HG02588 (cell line): ENCODE data around the gene SMC3.
"Not testable (repeated sequence)": the region's sequence is repeated elsewhere in the genome, so short reads cannot be mapped to it uniquely, and the experiment has no call there.

ENCODE experiments used
- ATAC-seq: cut with Tn5 transposase; IDR thresholded peaks from one replicate; pipeline ENCODE4 v1.9.1; 2021; ENCODE audit warnings: mild to moderate bottlenecking, moderate library complexity; ENCODE audit not compliant: unreplicated experiment

Gene SMC3

DNA sequence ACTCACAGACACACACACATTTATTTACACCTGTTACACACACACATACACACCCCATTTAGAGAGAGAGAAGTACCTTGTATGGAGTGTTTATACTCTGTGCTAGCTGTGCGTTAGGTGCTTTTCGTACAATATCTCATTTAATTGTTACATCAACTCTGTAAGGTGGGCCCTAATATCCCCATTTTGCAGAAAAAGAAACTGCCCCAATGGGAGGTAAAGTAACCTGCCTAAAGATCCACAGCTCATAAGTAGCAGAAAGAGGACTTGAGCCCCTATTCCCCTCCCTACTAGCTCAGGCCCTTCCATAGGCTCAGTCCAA is 52.9 kb downstream of the SMC3 start:
- no peak for ATAC-seq

DNA sequence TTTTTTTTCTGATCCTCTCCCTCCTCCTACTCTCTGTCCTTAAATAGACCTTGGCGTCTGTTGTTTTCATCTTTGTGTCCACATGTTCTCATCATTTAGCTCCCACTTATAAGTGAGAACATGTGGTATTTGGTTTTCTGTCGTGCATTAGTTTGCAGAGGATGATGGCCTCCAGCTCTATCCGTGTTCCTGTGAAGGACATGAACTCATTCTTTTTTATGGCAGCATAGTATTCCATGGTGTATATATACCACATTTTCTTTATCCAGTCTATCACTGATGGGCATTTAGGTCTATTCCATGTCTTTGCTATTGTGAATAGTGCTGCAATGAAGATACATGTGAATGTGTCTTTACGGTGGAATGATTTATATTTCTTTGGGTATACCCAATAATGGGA is 55.8 kb downstream of the SMC3 start:
- ATAC-seq, result not testable (repeated sequence)

DNA sequence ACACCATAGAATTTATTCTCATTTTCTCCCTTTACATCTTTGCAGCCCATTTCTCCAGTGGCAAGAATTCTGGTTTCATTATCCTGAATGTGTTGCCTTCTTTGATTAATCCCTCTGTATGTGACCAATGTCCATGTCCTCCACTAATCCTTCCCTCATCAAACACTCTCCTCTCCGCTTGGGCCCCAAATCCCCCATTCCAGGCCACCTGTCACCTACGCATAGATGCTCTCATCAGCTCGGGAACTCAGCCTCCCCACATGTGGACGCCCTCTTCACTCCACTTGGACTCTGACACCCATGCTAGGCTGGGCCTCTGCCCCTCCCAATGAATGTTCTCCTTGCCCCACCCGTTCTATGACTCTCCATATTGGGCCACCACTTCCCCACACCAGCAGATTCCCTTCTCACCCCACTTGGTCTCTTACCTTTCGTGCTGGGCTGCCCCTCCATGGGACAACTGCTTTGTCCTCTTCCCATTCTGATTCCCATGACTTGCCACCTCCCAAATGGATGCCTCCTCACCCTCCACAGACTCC is 57.9 kb downstream of the SMC3 start:
- ATAC-seq, result no peak

DNA sequence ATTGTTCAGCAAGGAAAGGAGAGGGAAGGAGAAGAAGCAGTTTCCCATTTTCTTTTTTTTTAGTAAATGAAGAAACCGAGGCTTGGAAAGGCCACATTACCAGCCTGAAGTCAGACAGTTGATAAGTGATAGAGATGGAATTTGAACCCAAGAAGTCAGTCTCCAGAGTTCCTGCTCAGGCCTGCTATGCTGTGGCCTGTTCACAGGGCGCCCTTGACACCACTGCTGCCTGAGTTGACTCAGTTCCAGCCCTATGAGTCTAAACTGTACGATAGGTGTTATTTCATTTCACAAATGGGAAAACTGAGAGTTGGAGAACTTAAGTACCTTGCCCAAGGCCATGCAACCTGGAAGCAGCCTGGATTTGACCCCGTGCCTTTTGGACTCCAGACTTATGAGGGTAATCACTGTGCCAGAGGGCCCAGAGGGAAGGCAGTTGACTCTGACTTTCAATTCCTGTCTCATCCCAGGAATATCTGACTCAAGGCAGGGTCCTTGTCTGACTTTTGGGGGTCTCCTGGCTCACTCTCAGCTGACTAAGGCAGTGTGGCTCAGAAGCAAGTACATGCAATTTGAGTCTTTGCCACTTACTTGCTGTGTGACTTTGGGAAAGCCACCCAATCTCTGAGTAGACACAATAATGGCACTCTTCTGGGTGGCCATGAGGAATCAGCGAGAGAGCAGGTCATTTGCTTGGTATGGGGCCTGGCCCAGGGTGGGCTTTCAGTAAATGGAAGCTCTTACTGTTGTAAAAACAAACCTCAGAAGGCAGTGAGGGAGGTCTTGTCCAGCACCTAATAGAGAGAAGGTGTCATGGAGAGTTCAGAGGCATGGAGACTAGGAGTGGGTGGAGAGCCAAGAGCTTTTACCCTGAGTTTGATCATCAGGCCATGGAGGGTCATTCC is 58.7 kb downstream of the SMC3 start:
- no peak for ATAC-seq

DNA sequence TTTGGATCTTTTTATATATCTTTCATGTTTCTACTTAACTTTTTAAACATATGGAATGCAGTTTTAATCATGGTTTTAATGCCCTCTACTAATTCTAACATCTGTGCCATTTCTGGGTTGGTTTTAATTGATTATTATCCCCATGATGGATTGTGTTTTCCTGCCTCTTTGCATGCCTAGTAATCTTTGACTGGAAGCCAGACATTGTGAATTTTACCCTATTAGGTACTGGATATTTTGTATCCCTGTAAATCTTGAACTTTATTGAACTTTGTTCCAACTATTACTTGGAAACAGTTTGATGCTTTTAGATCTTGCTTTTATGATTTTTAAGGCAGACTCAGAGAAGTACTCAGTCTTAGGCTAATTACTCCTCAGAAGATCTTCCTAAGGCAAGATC is 60.7 kb downstream of the SMC3 start:
- ATAC-seq, result no peak

DNA sequence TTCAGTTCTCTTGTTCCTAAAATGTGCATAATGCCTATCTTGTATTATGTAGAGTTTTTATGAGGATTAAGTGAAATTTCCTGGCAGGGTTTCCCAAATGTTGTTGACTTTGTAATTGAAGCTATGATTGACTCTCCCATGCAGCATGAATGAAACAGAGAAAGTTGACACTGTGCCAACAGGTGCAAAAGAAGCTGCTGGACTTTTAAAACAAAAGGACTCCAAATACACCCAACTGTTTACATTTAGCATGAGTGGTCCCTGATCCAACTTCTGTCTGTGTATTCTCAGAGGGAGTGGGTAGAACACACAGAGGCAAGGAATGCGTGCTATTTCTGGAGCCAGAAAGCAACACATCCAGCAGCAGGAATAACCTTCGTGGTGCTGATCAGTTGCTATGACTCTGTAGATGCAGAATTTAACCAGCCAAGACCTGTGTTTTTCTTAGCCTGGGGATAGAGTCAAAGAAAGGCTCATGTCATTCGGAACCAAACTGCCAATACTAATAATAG is 62.2 kb downstream of the SMC3 start:
- ATAC-seq, result no peak

DNA sequence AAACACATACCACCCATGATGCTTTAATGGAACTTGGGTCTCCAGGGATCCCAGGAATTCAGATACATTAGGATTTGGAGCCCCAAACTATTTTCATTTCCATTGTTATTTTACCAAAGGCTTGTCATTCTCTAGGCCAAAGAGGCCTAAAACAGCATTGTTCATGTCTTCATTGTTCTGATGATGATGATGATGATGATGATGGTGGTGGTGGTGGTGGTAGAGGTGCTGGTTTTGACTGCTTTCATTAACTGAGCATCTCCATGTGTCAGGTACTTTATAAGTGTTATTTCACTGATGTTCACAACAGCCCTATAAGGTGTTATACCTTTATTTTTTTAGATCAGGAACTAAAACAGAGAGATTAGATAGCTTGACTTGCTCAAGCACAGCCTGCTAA is 64.4 kb downstream of the SMC3 start:
- no peak for ATAC-seq

DNA sequence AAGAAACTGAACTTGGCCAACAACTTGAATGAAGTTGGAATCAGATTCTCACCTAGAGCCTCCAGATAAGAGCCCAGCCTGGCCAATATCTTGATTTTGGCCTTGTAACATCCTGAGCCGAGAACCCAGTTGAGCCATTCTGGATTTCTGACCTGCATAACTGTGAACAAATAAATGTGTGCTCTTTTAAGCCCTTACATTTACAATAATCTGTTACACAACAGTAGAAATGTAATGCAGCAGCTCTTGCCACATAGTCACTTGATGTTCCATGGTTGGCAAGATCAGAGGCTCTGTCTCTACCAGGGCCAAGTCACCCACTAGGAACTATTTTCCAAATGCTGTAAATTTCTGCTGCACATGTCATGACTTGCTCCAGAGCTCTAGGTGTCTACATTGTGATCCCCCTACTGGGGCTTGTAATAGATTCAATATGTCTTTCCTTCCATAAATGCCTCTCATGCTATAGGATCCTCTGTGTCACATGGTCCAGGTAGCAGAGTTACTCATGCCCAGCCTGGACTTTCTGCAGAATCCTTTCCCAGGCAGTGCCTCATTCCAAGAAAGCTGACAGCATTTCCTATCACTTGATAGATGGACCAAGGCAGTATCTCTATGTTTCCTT is 65.2 kb downstream of the SMC3 start:
- ATAC-seq, result no peak

DNA sequence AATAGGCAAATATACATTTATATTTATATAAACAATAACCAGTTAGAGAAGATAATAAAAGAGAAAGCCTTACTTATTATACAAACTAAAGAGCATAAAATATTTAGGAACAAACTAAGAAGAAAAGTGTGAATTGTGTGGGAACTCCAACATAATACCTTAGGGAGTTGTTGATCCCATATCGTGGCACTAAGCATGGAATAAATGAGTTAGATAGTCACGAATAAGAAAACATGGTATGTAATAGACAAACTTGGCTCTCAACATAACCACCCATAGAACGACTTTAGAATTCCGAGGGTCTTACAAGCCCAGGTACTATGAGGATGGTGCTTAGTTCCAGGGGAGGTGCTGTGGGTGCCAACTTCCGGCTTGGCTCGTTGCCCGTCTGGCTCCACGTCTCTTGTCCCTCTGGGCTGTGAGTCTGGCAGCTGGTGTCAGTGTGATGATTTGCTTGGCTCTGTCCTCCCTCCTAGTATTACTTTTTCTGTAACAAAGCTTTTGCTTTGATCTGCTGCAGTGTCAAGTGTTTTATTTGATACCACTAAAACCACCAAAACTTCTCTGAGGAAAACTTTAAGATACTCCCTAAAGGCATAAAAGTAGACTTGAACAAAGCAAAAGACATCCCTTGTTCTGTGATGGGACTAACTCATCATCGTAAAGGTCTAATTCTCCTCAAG is 67.2 kb downstream of the SMC3 start:
- no peak for ATAC-seq

DNA sequence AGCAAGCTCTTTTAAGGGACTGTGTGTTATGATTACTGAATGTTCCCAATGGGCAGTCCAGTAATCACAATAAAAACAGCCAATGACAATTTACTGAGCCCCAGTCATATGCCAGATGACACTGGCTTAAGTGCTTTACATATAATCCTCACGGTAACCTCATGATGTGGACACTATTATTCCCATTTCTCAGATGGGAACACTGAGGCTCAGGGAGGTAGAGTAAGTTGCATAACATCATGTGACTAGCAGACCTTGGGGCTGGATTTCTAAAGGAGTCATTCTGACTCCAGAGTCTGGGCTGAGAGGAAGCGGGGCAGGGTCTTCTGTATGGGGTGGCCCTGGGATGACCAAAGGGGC is 69.1 kb downstream of the SMC3 start:
- no peak for ATAC-seq

DNA sequence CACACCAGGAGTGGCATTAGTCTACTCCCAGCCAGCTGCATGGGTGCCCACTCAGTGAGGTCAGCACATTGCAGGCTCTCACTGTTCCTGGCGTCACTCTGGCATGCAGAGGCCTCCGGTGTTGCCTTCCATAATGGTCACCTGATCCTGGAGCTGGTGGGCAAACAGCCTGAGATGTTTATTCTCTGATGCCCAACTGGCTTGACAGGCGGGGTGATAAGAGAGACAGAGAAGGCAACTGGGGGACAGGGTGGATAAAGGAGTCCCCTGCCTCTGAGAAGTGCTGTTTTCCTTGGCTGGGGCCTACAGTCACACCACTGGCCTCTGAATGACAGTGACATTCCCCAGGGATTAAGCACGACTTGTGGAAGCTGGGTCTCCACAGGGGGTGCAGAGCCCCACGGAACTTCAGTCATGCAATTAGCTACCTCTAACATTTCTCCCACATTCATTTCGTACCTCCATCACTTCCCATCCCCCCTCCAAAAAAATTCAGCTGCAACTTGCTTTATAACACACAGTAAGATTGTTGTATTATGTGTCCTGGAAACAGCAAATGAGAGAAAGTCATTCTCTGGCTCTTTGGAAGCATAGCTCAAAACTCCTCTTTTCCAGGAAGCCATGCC is 69.5 kb downstream of the SMC3 start:
- no peak for ATAC-seq

DNA sequence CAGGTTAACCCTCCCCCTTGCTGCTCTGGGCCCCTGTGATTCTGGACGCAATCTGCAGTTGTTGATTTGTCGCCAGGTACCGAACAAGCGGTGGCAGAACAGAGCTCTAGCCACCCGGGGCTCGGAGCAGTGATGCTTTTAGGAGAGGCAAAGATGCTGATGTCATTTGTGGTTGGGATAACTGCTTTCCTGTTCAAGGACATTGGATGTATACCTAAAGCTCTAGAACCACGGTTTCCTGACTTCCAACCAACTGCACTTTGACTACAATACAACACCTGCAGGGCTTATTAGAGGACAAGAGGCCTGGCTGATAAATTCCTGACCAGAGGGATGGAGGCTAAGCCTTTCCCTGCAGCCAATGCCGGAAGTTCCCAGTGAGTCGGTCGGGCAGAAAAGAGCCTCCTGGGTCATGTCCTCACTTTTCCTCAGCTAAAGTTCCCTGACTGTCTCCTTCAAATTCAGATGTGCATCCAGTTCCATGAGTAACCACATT is 70.1 kb downstream of the SMC3 start:
- ATAC-seq, result no peak

DNA sequence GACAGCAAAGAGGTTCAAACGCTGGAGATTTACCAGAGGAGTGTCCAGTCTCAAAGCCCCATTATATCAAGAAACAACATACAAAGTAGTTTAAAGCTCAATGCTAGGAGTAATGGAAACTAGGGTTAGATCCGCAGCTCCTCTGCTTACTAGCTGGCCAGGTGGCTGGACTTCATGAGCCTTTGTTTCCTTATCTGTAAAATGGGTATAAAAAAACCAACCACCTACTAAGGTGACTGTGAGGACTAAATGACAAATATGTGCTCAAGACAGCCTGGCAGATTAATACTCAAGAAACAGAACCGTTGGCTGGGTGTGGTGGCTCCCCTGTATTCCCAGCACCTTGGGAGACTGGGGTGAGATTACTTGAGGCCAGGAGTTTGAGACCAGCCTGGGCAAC is 70.8 kb downstream of the SMC3 start:
- ATAC-seq, result no peak

DNA sequence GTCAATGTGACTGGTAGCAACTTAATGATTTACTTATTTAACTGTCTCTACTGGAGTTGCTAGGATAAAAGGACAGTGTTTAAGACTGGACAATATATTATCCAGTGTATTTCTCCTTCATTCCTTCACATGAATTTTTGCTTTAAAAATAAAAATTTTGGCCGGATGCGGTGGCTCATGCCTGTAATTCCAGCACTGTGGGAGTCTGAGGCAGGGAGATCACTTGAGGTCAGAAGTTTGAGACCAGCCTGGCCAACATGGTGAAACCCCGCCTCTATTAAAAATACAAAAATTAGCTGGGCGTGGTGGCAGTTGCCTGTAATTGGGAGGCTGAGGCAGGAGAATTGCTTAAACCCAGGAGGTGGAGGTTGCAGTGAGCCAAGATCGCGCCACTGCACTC is 71.6 kb downstream of the SMC3 start:
- not testable (repeated sequence) for ATAC-seq

DNA sequence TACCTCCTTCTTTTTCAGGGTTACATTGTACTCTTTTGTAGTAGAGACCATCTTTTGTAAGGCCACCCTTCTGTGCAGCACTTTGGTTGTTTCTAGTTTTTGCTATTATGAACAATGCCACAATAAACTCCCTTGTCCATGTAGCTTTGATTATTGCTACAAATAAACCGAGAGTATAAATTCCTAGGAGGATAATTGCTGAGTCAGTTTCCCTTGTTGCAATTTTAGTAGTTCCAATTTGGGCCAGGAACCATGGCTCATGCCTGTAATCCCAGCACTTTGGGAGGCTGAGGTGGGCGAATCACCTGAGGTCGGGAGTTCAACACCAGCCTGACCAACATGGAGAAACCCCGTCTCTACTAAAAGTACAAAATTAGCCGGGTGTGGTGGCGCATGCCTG is 72.4 kb downstream of the SMC3 start:
- not testable (repeated sequence) for ATAC-seq

DNA sequence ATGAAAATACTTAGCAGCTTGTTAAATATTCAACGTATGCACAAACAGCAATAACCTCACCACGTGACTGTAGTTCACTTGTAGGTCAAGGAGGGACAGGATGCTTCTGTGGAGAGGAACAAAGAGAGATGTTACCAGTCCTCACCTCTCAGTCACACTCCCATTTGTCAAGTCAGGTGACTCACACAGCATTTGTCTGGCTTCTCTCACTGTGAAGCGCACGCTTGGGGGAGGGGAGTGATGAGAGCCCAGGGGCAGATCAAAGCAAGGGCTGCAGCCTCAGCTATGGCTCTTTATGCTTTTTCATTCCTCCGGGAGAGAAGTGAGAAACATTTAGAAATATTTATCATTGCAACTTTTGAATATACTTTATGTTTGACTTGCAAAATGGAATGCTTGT is 73.8 kb downstream of the SMC3 start:
- ATAC-seq, result no peak

DNA sequence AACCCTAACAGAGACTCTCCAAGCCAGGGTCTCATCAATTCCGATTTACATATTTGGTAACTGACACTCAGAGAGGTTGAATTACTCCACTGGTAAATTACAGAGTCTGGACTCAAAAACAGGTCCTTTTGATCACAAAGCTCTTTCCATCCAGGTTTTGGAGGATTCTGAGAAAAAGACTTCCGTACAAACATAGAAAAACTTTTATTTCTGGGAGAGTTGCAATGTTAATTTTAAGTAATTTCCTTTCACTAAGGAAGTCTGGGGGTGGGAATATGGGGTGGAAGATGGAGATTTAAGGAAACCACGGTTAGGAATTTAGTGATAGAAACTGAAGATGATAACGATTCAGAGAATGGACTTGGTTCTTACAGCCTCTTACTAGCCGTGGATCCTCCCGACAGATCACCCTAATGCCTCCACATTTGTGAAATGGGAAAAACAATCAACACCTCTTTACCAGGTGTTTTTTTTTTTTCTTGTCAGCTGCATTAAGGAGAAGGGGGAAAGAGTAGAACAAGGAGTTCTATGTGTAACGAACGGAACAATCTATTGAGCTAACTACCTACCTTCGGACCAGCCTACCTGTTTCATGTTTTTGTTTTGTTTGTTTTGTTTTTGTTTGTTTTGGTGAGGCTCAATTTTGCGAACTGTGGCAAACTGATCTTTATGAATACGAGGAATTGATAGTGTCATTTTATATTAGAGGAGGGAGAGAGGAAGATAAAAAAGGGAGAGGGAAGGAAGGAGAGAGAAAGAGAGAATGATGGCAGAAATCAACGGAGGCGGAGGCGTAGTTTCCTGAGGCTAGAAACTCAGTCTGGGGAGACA is 74.9 kb downstream of the SMC3 start:
- no peak for ATAC-seq

DNA sequence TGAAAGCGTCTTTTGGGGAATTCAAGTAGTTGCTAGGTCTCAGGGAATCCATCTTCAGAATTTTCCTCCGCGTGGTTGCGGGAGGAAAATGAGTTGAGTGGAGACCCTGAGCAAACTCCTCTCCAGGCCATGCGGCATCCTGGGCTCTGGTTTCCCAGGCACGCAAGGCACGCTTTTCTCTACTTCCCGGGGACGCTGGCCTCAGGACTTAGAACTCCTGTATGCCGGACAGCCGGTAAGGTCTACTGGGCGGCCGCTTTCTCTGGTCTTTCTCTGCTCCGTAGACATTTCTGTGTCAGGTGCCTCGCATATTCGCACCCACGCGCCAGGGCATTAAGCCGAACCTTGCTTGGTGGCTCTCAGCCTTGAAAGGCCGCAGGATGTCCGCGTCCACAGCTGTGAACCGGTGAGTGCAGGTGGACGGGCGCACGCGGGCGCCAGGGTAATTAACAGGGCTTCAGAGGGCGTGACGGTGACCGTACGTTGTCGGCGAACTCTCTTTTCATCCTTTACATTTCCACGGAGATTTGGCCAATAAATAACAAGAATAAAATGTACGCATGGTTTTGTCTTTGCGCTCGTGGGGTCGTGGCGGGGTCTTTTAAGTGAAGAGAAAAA is 75.6 kb downstream of the SMC3 start:
- ATAC-seq, result no peak

DNA sequence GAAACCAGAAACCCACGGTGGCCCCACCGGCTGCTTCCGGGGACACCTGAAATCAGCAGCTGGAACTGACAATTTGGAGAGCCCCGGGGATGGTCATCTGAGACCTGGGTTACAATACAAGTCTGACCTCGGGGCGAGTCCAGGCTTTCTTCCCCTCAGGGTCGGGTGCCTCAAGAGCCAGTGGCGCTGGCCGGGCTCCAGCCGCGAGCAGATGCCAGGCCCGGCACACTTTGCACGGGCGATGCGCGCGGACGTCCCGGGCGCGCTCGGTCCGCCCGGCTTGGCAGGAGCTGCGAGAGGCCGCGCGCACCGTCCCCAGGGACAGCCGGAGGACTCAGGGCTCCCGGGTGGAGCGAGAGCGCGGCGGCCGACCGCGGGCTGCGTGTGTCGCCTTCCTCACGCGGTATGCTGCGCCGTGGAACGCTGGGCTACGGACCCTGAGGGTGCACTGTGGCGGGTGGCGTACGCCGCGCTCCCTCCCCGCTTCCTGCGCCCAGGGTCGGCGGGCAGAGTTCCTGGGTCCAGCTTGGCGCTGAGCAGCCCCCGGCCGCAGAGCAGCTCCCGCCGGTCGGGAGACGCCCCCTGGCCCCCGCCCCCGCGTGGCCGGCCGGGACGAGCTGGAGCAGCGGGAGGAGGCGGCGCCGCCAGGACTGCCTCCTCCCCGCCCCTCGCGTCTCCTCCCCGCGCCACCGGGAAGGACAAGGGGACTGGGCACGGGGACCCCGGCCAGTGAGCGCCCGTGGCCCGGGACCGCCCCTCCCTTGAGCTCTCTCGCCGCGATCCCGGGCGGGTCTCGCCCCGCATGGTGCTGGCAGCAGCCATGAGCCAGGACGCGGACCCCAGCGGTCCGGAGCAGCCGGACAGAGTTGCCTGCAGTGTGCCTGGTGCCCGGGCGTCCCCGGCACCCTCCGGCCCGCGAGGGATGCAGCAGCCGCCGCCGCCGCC is 76.4 kb downstream of the SMC3 start, which contains the start of gene RBM20:
RBM20 (plus strand) TSS at position 684 of the 945 bp plus-strand sequence; CDS start at position 803, 119 bp downstream.
- peak; percentile 39 for ATAC-seq
